Brain microvascular endothelial cell (primary cell): ENCODE measurements around the gene TPRN.

Experiments used
- DNase-seq: peaks from one replicate; pipeline ENCODE4 v3.0.0-alpha.2; 2020
- H3K27ac ChIP-seq: fragments of 250-450 bp; sonication (Bioruptor Pico); 2 replicates; pipeline ENCODE4 v1.5.1; 2020; ENCODE audit warnings: mild to moderate bottlenecking, moderate library complexity
- H3K27me3 ChIP-seq: fragments of 250-450 bp; sonication (Bioruptor Pico); replicated peaks from 2 replicates; pipeline ENCODE4 v1.5.1; 2020; ENCODE audit warnings: mild to moderate bottlenecking
- H3K36me3 ChIP-seq: fragments of 250-450 bp; sonication (Bioruptor Pico); replicated peaks from 2 replicates; pipeline ENCODE4 v1.5.1; 2020; ENCODE audit warnings: mild to moderate bottlenecking
- H3K4me3 ChIP-seq: 2 replicates; pipeline ENCODE4 v1.5.1; 2011; ENCODE audit warnings: low read depth, mild to moderate bottlenecking, control low read depth, low read length, moderate library complexity
- in situ Hi-C: cut with HindIII; loops from 2 replicates; pipeline ENCODE4 v1.10.0; 2017; ENCODE audit warnings: low sequenced_read_pairs, low pct_ligation_motif_present
- TF ChIP-seq, protein P1 (sequence below): IDR thresholded peaks from 2 replicates; pipeline ENCODE4 v1.5.1; 2011; ENCODE audit warnings: low read depth, mild to moderate bottlenecking, moderate library complexity, low read length, control low read depth, inconsistent platforms; ENCODE audit errors: missing control alignments

Gene TPRN

DNA sequence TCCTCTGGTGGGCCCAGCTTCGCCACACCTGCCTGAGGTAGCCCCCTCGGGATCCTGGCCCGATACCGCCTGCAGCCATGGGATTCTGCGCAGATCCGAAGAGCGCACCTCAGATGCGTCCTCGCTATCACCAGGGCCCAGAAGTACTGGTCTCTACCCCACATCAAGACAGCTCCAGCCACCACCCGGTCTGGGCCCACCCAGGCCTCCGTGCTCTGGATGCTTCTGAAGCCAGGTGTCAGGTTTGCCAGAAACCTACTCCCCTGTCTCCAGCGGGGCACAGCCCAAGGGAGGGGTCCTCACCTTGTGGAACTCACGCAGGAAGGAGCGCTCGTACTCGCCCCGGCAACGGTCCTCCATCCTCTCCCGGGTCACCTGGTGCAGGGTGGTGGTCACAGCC, 14.6 kb downstream of the TPRN start:
- in situ Hi-C loops, result no loop called here
- DNase-seq, result no peak
- TF ChIP-seq, protein P1, sequence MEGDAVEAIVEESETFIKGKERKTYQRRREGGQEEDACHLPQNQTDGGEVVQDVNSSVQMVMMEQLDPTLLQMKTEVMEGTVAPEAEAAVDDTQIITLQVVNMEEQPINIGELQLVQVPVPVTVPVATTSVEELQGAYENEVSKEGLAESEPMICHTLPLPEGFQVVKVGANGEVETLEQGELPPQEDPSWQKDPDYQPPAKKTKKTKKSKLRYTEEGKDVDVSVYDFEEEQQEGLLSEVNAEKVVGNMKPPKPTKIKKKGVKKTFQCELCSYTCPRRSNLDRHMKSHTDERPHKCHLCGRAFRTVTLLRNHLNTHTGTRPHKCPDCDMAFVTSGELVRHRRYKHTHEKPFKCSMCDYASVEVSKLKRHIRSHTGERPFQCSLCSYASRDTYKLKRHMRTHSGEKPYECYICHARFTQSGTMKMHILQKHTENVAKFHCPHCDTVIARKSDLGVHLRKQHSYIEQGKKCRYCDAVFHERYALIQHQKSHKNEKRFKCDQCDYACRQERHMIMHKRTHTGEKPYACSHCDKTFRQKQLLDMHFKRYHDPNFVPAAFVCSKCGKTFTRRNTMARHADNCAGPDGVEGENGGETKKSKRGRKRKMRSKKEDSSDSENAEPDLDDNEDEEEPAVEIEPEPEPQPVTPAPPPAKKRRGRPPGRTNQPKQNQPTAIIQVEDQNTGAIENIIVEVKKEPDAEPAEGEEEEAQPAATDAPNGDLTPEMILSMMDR, result no peak
- Histone ChIP-seq H3K27me3 (no peaks in the 10 kb centered on the region), H3K4me3 (no peak overlapping the region), H3K36me3 (peaks cover 28% of the 10 kb centered on the region), H3K27ac (no peak overlapping the region)

DNA sequence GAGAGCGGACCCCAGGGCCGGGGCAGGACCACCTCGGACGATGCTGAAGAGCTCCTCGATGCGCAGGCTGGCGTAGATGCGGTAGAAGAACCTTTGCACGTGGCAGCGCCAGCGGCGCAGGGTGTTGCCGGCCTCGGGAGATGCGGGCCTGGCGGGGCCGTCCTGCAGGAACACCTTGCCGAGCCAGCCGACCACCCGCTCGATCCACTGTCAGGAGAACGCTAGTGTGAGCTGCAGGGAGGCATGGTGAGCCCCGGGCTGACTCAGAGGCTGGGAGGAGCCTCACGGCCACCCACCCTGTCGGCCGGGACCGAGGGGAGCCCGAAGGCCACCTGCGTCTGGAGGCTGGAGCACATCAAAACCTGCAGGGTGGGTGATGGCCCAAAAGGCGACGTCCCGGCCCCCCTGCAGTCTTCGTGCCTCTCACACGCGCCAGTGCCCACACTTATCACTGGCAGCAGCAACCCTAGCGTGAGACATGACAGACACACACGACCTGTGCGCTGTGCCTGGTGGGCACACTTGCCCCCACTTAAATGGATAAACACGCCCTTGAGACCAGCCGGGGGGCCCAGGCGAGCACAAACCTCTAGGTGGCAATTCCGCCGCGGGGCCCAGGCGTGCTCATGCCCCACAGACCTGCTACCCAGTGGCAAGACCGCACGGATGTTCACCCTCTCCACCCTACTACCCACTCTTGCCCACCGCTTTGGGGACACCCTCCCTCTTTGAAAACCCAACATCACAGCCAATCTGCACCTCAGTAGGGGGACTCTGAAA, 15.5 kb downstream of the TPRN start:
- no peaks in the 10 kb centered on the region for H3K27me3 ChIP-seq
- TF ChIP-seq, protein P1, result no peak
- no peak for DNase-seq
- H3K36me3 ChIP-seq, result peaks cover 32% of the 10 kb centered on the region
- no peak overlapping the region for H3K4me3 ChIP-seq
- in situ Hi-C loops, result no loop called here
- no peak overlapping the region for H3K27ac ChIP-seq

- in situ Hi-C loops, result no loop called here
These were observed 16.5 kb downstream of the TPRN start for GRCh38 chr9:137183980-137184595.

GRCh38 chr9:137182836-137183235, 17.7 kb downstream of the TPRN start:
- Histone ChIP-seq H3K36me3 (peaks cover 46% of the 10 kb centered on the region), H3K27ac (no peak overlapping the region), H3K4me3 (no peak overlapping the region), H3K27me3 (no peaks in the 10 kb centered on the region)
- DNase-seq, result no peak
- in situ Hi-C loops, result no loop called here
- TF ChIP-seq, protein P1, result no peak

More at GRCh38 chr9:137183980-137184595, 16.5 kb downstream of the TPRN start:
- H3K36me3 ChIP-seq, result peaks cover 37% of the 10 kb centered on the region
- TF ChIP-seq, protein P1, result no peak
- H3K27ac ChIP-seq, result no peak overlapping the region
- no peak overlapping the region for H3K4me3 ChIP-seq
- no peak for DNase-seq
- H3K27me3 ChIP-seq, result no peaks in the 10 kb centered on the region

GRCh38 chr9:137181680-137182079, 18.9 kb downstream of the TPRN start:
- Histone ChIP-seq H3K27ac (no peak overlapping the region), H3K36me3 (peaks cover 50% of the 10 kb centered on the region), H3K27me3 (no peaks in the 10 kb centered on the region), H3K4me3 (no peak overlapping the region)
- in situ Hi-C loops, result no loop called here
- no peak for DNase-seq
- TF ChIP-seq, protein P1, result no peak
